ENCODE measurements around the gene ACTG1. TPM values are rescaled to one million over a fixed set of nuclear protein-coding genes. Genes with fewer than 3 reads are reported as not detected.
A peak's percentile ranks its signal among the peaks of the same experiment; 100 is the strongest.

ACTG1 gene
- total RNA-seq, 1 donor from 2014 or later: 5,342 TPM

DNA sequence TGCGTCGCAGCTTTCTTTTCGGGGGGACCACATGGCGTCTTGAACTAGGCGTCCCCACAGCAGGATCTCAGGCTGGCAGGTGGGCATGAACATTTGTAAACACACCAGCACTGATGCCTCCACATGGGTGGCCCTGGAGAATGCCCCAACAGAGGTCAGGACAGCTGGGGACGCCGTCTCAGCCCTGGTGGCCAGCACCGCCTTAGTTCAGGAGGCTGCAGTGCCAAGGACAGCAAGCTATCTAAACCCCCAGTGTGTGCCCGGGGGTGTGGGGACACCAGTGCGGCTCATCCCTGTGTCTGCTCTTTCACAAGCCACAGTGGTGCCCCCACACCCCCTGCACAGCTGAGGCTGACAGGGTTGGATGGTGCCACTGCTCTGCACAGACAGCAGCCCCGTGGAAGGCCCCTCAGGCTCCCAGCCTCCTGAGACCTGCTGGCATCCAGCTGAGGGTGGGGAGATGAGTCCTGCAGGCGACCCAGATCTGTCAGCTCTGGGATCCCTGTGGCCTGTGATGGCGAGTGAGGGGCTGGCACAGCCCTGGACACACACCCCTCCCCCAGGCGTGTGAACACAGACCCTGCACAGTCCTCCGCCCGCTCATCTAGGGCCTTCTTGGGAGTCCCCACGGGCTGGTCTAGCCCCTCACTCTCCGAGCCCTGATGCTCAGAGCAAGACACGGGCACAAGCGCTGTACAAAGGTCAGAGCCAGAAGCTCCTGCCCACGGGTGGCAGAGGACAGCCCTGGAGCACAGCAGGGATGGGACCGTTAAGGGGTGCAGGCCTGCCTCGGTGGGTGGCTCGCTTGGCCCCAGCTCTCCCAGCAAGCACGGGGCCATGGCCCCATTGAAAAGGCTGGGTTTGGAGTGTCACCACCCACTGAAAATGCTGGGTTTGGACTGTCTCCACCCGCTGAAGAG lies 26.3 kb upstream of the ACTG1 start:
- Mint-ChIP-seq H3K27me3 (ENCODE audit: unreplicated experiment) (peaks cover 7% of the 10 kb centered on the region), H3K9me3 (ENCODE audit: unreplicated experiment) (peaks cover 10% of the 10 kb centered on the region), H3K4me3 (ENCODE audit: unreplicated experiment) (no peak overlapping the region), H3K27ac (ENCODE audit: unreplicated experiment) (no peak overlapping the region), H3K4me1 (ENCODE audit: low read depth, unreplicated experiment) (peaks cover 5% of the 10 kb centered on the region), H3K36me3 (ENCODE audit: unreplicated experiment) (no peaks in the 10 kb centered on the region)
- no peak for DNase-seq
- TF ChIP-seq, protein P1, sequence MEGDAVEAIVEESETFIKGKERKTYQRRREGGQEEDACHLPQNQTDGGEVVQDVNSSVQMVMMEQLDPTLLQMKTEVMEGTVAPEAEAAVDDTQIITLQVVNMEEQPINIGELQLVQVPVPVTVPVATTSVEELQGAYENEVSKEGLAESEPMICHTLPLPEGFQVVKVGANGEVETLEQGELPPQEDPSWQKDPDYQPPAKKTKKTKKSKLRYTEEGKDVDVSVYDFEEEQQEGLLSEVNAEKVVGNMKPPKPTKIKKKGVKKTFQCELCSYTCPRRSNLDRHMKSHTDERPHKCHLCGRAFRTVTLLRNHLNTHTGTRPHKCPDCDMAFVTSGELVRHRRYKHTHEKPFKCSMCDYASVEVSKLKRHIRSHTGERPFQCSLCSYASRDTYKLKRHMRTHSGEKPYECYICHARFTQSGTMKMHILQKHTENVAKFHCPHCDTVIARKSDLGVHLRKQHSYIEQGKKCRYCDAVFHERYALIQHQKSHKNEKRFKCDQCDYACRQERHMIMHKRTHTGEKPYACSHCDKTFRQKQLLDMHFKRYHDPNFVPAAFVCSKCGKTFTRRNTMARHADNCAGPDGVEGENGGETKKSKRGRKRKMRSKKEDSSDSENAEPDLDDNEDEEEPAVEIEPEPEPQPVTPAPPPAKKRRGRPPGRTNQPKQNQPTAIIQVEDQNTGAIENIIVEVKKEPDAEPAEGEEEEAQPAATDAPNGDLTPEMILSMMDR (IDR thresholded peaks at IDR 0.05; ENCODE audit: partially characterized antibody, unreplicated experiment): no peak

- Mint-ChIP-seq H3K4me3 (ENCODE audit: unreplicated experiment) (peak overlapping the region; percentile 55), H3K4me1 (ENCODE audit: low read depth, unreplicated experiment) (peaks cover 5% of the 10 kb centered on the region), H3K27me3 (ENCODE audit: unreplicated experiment) (peaks cover 7% of the 10 kb centered on the region), H3K27ac (ENCODE audit: unreplicated experiment) (peak overlapping the region; percentile 90), H3K9me3 (ENCODE audit: unreplicated experiment) (peaks cover 10% of the 10 kb centered on the region), H3K36me3 (ENCODE audit: unreplicated experiment) (no peaks in the 10 kb centered on the region)
- DNase-seq: peak; percentile 54
- TF ChIP-seq, protein P1 (IDR thresholded peaks at IDR 0.05; ENCODE audit: partially characterized antibody, unreplicated experiment): no peak
Observed at GRCh38 chr17:81537856-81538555, 25.4 kb upstream of the ACTG1 start.

GRCh38 chr17:81537343-81537855 lies 24.8 kb upstream of the ACTG1 start:
- H3K27me3 Mint-ChIP-seq (ENCODE audit: unreplicated experiment): peaks cover 7% of the 10 kb centered on the region
- TF ChIP-seq, protein P1 (IDR thresholded peaks at IDR 0.05; ENCODE audit: partially characterized antibody, unreplicated experiment): peak; percentile 73
- peaks cover 5% of the 10 kb centered on the region for H3K4me1 Mint-ChIP-seq (ENCODE audit: low read depth, unreplicated experiment)
- DNase-seq: peak; percentile 62
- H3K9me3 Mint-ChIP-seq (ENCODE audit: unreplicated experiment): peaks cover 10% of the 10 kb centered on the region
- H3K4me3 Mint-ChIP-seq (ENCODE audit: unreplicated experiment): no peak overlapping the region
- peak overlapping the region; percentile 90 for H3K27ac Mint-ChIP-seq (ENCODE audit: unreplicated experiment)
- H3K36me3 Mint-ChIP-seq (ENCODE audit: unreplicated experiment): no peaks in the 10 kb centered on the region

DNA sequence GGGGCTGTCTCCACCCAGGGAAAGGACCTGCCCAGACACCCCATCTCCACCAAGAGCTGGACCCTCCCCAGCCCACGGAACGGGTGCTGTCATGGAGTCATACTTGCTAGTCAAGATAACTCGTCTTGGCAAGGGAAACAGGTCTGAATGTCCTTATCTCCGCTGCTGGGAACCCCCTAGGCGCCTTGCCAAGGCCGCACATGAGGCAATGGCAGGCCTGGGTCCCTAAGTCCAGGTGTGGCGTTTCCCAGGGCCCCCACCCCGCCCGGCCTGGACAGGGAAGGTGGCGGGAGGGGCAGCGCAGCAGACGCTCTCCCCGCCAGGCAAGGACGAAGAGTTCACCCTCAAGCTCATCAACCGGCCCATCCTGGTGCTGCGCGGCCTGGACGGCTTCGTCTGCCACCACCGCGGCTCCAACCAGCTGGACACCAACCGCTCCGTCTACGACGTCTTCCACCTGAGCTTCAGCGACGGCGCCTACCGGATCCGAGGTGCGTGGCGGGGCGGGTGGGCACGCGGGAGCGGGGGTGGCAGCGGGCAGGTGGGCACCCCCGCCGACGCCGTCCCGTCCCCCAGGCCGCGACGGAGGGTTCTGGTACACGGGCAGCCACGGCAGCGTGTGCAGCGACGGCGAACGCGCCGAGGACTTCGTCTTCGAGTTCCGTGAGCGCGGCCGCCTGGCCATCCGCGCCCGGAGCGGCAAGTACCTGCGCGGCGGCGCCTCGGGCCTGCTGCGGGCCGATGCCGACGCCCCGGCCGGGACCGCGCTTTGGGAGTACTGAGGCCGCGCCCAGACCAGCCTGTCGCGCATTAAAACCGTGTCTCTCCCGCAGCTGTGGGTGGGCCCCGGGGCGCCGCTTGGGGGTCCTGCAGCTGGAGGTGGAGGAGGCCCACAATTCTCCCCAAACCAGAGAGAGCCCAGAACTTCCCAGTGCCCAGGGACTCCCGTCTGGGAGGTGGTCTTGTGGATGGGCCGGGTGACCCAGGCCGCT lies 24.0 kb upstream of the ACTG1 start:
- peaks cover 8% of the 10 kb centered on the region for H3K9me3 Mint-ChIP-seq (ENCODE audit: unreplicated experiment)
- H3K4me1 Mint-ChIP-seq (ENCODE audit: low read depth, unreplicated experiment): peaks cover 5% of the 10 kb centered on the region
- TF ChIP-seq, protein P1 (IDR thresholded peaks at IDR 0.05; ENCODE audit: partially characterized antibody, unreplicated experiment): no peak
- no peak overlapping the region for H3K27ac Mint-ChIP-seq (ENCODE audit: unreplicated experiment)
- no peak for DNase-seq
- H3K27me3 Mint-ChIP-seq (ENCODE audit: unreplicated experiment): peaks cover 7% of the 10 kb centered on the region
- no peaks in the 10 kb centered on the region for H3K36me3 Mint-ChIP-seq (ENCODE audit: unreplicated experiment)
- H3K4me3 Mint-ChIP-seq (ENCODE audit: unreplicated experiment): no peak overlapping the region
